ENCODE data around the gene ZDHHC11B. TPM values are rescaled to one million over a fixed set of nuclear protein-coding genes. Genes with fewer than 3 reads are reported as not detected.
"Not testable (repeated sequence)": the region's sequence is repeated elsewhere in the genome, so short reads cannot be mapped to it uniquely, and the experiment has no call there.

ZDHHC11B gene
- total RNA-seq, 1 donor from 2014 or later: 6.9 TPM

GRCh38 chr5:754143-754632, 30.3 kb downstream of the ZDHHC11B start:
- peak; percentile 90 for DNase-seq (ENCODE audit: low spot score)

- peak; percentile 92 for DNase-seq (ENCODE audit: low spot score)
Observed at GRCh38 chr5:753567-754142, 30.9 kb downstream of the ZDHHC11B start.

- DNase-seq (ENCODE audit: low spot score): peak; percentile 55
Observed at GRCh38 chr5:752532-753115, 31.9 kb downstream of the ZDHHC11B start.

- DNase-seq (ENCODE audit: low spot score): peak; percentile 47
Observed at GRCh38 chr5:751992-752391, 32.5 kb downstream of the ZDHHC11B start.

- DNase-seq (ENCODE audit: low spot score): peak; percentile 82
Observed at GRCh38 chr5:751496-751895, 33.0 kb downstream of the ZDHHC11B start.

- peak; percentile 90 for DNase-seq (ENCODE audit: low spot score)
Observed at GRCh38 chr5:750226-750625, 34.3 kb downstream of the ZDHHC11B start.

- peak; percentile 90 for DNase-seq (ENCODE audit: low spot score)
Observed at GRCh38 chr5:749101-749670, 35.3 kb downstream of the ZDHHC11B start.

- peak; percentile 88 for DNase-seq (ENCODE audit: low spot score)
Observed at GRCh38 chr5:748011-748980, 36.2 kb downstream of the ZDHHC11B start.

- peak; percentile 89 for DNase-seq (ENCODE audit: low spot score)
Observed at GRCh38 chr5:747303-747844, 37.2 kb downstream of the ZDHHC11B start.

- peak; percentile 91 for DNase-seq (ENCODE audit: low spot score)
Observed at GRCh38 chr5:746258-746761, 38.2 kb downstream of the ZDHHC11B start.

GRCh38 chr5:745272-746142, 39.0 kb downstream of the ZDHHC11B start:
- DNase-seq (ENCODE audit: low spot score): peak; percentile 94

- DNase-seq (ENCODE audit: low spot score): peak; percentile 89
Observed at GRCh38 chr5:743696-744404, 40.7 kb downstream of the ZDHHC11B start.

GRCh38 chr5:742276-742675, 42.3 kb downstream of the ZDHHC11B start:
- not testable (repeated sequence) for DNase-seq (ENCODE audit: low spot score)

GRCh38 chr5:734145-734544, 50.4 kb downstream of the ZDHHC11B start:
- not testable (repeated sequence) for DNase-seq (ENCODE audit: low spot score)

- not testable (repeated sequence) for DNase-seq (ENCODE audit: low spot score)
Observed at GRCh38 chr5:732754-733454, 51.6 kb downstream of the ZDHHC11B start.

GRCh38 chr5:729225-729624, 55.3 kb downstream of the ZDHHC11B start:
- not testable (repeated sequence) for DNase-seq (ENCODE audit: low spot score)

- not testable (repeated sequence) for DNase-seq (ENCODE audit: low spot score)
Observed at GRCh38 chr5:727087-727486, 57.4 kb downstream of the ZDHHC11B start.

- not testable (repeated sequence) for DNase-seq (ENCODE audit: low spot score)
Observed at GRCh38 chr5:723865-724264, 60.7 kb downstream of the ZDHHC11B start.

- not testable (repeated sequence) for DNase-seq (ENCODE audit: low spot score)
Observed at GRCh38 chr5:723309-723708, 61.2 kb downstream of the ZDHHC11B start.
